HepG2 (cell line): ENCODE measurements around the gene PLEKHA8. TPM values are rescaled to one million over a fixed set of nuclear protein-coding genes. Genes with fewer than 3 reads are reported as not detected.

Experiments used
- ATAC-seq: fragments of 200-7000 bp; cut with Tn5 transposase; 3 replicates; pipeline ENCODE4 v1.9.1; 2020; ENCODE audit warnings: mild to moderate bottlenecking, moderate library complexity
- BruUV-seq: library from RNA; stranded (reverse); fragments of 400-500 nt; replicated peaks from 2 replicates; lab custom pipeline; 2021; lab: Mats Ljungman, UMichigan
- CTCF ChIA-PET: fragments of 300-600 bp; formaldehyde crosslinking; extraction: SDS; loops from one replicate; lab custom pipeline; 2021; ENCODE audit warnings: low total read pairs, inconsistent platforms, low intra/inter-chr PET ratio; lab: Yijun Ruan, JAX
- POLR2A ChIA-PET: fragments of 350-600 bp; sonication (Branson Sonifier 250); formaldehyde crosslinking; loops from one replicate; lab custom pipeline; 2020; ENCODE audit warnings: antibody characterized with exemption, inconsistent platforms; lab: Yijun Ruan, JAX
- DNase-seq: peaks from one replicate; pipeline ENCODE4 v3.0.0-alpha.2; 2015; ENCODE audit warnings: low spot score
- FAIRE-seq: peaks from 3 replicates; lab custom pipeline; 2011; peaks lifted over from hg19 to GRCh38; lab: Jason Lieb, UNC
- H2AFZ ChIP-seq: one replicate; pipeline ENCODE4 v1.6.1; 2011; ENCODE audit warnings: low read length, inconsistent platforms
- H3K27ac ChIP-seq: fragments of 300-600 bp; 3 replicates; pipeline ENCODE4 v1.8.0; 2011; ENCODE audit warnings: mixed run types, mild to moderate bottlenecking, mixed read lengths, low read length, inconsistent platforms; ENCODE audit not compliant: insufficient read depth; ENCODE audit errors: extremely low read length
- H3K27me3 ChIP-seq, 2 experiments: fragments of 200-600 bp in 1 of 2; 2 replicates in 1 of 2; 3 replicates in 1 of 2; pipeline versions ENCODE4 v1.6.0 to v1.8.0; 2011; ENCODE audit warnings: low read length in 2 of 2, mild to moderate bottlenecking in 2 of 2, moderate library complexity in 2 of 2, inconsistent platforms in 1 of 2; ENCODE audit not compliant: insufficient read depth in 2 of 2, control insufficient read depth in 1 of 2
- H3K36me3 ChIP-seq, 2 experiments: fragments of 200-600 bp in 1 of 2; replicated peaks in 1 of 2; 2 replicates in 1 of 2; 3 replicates in 1 of 2; pipeline versions ENCODE4 v1.5.1 to v1.8.0; 2011; ENCODE audit warnings: low read length in 2 of 2, inconsistent platforms in 1 of 2; ENCODE audit not compliant: insufficient read depth in 2 of 2, control insufficient read depth in 1 of 2
- H3K4me1 ChIP-seq: 2 replicates; pipeline ENCODE4 v1.5.1; 2012; ENCODE audit warnings: low read length, inconsistent platforms; ENCODE audit not compliant: insufficient read depth
- H3K4me2 ChIP-seq: 2 replicates; pipeline ENCODE4 v1.6.0; 2011; ENCODE audit warnings: low read depth, low read length, inconsistent platforms
- H3K4me3 ChIP-seq, 3 experiments: fragments of 200-600 bp in 1 of 3; sonication (generic), shearing (Covaris generic) in 1 of 3; replicated peaks in 1 of 3; 2 replicates each; pipeline ENCODE4 v1.5.1; 2011 to 2016; ENCODE audit warnings: low read length in 3 of 3, inconsistent platforms in 2 of 3, low read depth in 2 of 3, mild to moderate bottlenecking in 2 of 3, control low read depth in 1 of 3, mixed read lengths in 1 of 3; ENCODE audit not compliant: insufficient read depth in 1 of 3
- H3K79me2 ChIP-seq: one replicate; pipeline ENCODE4 v1.6.1; 2011; ENCODE audit warnings: low read length, inconsistent platforms; ENCODE audit not compliant: insufficient read depth
- H3K9ac ChIP-seq: 2 replicates; pipeline ENCODE4 v1.6.0; 2011; ENCODE audit warnings: mild to moderate bottlenecking, low read depth, low read length, inconsistent platforms; ENCODE audit not compliant: insufficient read depth
- H3K9me3 ChIP-seq: 2 replicates; pipeline ENCODE4 v1.5.1; 2012; ENCODE audit warnings: mild to moderate bottlenecking, low read length
- H4K20me1 ChIP-seq: 2 replicates; pipeline ENCODE4 v1.6.0; 2011; ENCODE audit warnings: inconsistent platforms, mild to moderate bottlenecking, low read length, moderate library complexity; ENCODE audit not compliant: insufficient read depth
- FOXM1 ChIP-seq: sonication (generic); formaldehyde crosslinking; IDR thresholded peaks from 2 replicates; pipeline ENCODE4 v1.5.0; 2020; ENCODE audit warnings: missing genetic modification reagents
- HNF4G ChIP-seq, 2 experiments: sonication (generic) in 1 of 2; formaldehyde crosslinking in 1 of 2; IDR thresholded peaks; 2 replicates each; pipeline versions ENCODE4 v1.4.0 to v1.6.1; 2011 to 2020; ENCODE audit warnings: borderline replicate concordance in 2 of 2, low read depth in 2 of 2, mild to moderate bottlenecking in 2 of 2, low read length in 1 of 2, missing genetic modification reagents in 1 of 2, moderate library complexity in 1 of 2
- JARID2 ChIP-seq: sonication (generic); formaldehyde crosslinking; IDR thresholded peaks from 2 replicates; pipeline ENCODE4 v1.8.1; 2023; ENCODE audit warnings: missing genetic modification reagents, inconsistent platforms; ENCODE audit not compliant: insufficient replicate concordance
- MED13 ChIP-seq: sonication (generic); formaldehyde crosslinking; IDR thresholded peaks from 2 replicates; pipeline ENCODE4 v1.5.0; 2020; ENCODE audit warnings: missing genetic modification reagents
- MEF2D ChIP-seq: sonication (generic); formaldehyde crosslinking; IDR thresholded peaks from 2 replicates; pipeline ENCODE4 v1.5.1; 2020; ENCODE audit warnings: mild to moderate bottlenecking, missing genetic modification reagents
- PRMT3 ChIP-seq: sonication (generic); formaldehyde crosslinking; IDR thresholded peaks from 2 replicates; pipeline ENCODE4 v1.8.1; 2022; ENCODE audit warnings: low read depth, mild to moderate bottlenecking, moderate library complexity, missing genetic modification reagents, borderline replicate concordance
- TFDP1 ChIP-seq: IDR thresholded peaks from 2 replicates; pipeline ENCODE4 v1.6.1; 2016; ENCODE audit warnings: missing compliant biosample characterization, missing genetic modification reagents, borderline replicate concordance
- ZNF503 ChIP-seq: sonication (generic); formaldehyde crosslinking; IDR thresholded peaks from 2 replicates; pipeline ENCODE4 v1.4.0; 2020; ENCODE audit warnings: missing genetic modification reagents
- ZNF737 ChIP-seq: sonication (generic); formaldehyde crosslinking; IDR thresholded peaks from 2 replicates; pipeline ENCODE4 v1.5.0; 2020; ENCODE audit warnings: missing genetic modification reagents, mild to moderate bottlenecking, borderline replicate concordance
- ZSCAN25 ChIP-seq: sonication (generic); formaldehyde crosslinking; IDR thresholded peaks from 2 replicates; pipeline ENCODE4 v1.8.0; 2022; ENCODE audit warnings: mild to moderate bottlenecking, missing genetic modification reagents
- WGBS: methylation state at CpG from one replicate; pipeline ENCODE4 v1.1.6; 2017; ENCODE audit warnings: low lambda C conversion rate; 5-methylcytosine and 5-hydroxymethylcytosine counted together
- in situ Hi-C: cut with HindIII; loops from 2 replicates; pipeline ENCODE4 v1.10.0; 2017; ENCODE audit warnings: low pct_unique_long_range_greater_than_20kb; ENCODE audit not compliant: extremely low pct_ligation_motif_present
- intact Hi-C: fragments of 100-400 bp; cut with micrococcal nuclease; formaldehyde crosslinking; loops from one replicate; pipeline ENCODE4 v1.10.0; 2022; ENCODE audit not compliant: unreplicated experiment
- polyA plus RNA-seq, 8 experiments: library from polyadenylated mRNA; depleted of rRNA in 3 of 8; stranded (reverse) in 7 of 8; unstranded in 1 of 8; fragments of >200 nt; fragmentation: Illumina TruSeq in 4 of 8; extraction: Trizol in 4 of 8; gene quantifications; 2 replicates each; pipeline versions ENCODE4 v1.2.1 to v1.2.3, GENCODE V29; 2011 to 2016; ENCODE audit warnings: low read depth in 4 of 8, missing spikeins in 1 of 8, mixed read lengths in 1 of 8; ENCODE audit not compliant: insufficient read depth in 1 of 8
- total RNA-seq, 5 experiments: library from RNA; depleted of rRNA; stranded (reverse); fragments of >200 nt; fragmentation: Illumina TruSeq; extraction: Trizol; gene quantifications; 2 replicates each; pipeline ENCODE4 v1.2.3, GENCODE V29; 2016; ENCODE audit warnings: low read depth in 1 of 5
- TF ChIP-seq, protein P1 (sequence below): sonication (generic); formaldehyde crosslinking; IDR thresholded peaks from 2 replicates; pipeline ENCODE4 v1.5.0; 2020; ENCODE audit warnings: missing genetic modification reagents, mild to moderate bottlenecking, borderline replicate concordance
- TF ChIP-seq, protein P2 (sequence below): IDR thresholded peaks from 2 replicates; pipeline ENCODE4 v1.6.1; 2016; ENCODE audit warnings: missing biosample characterization, missing genetic modification reagents, low read depth
- TF ChIP-seq, protein P3 (sequence below): sonication (generic); formaldehyde crosslinking; IDR thresholded peaks from 2 replicates; pipeline ENCODE4 v1.4.0; 2020; ENCODE audit warnings: missing genetic modification reagents, mild to moderate bottlenecking, borderline replicate concordance

Gene PLEKHA8
- total and polyA plus RNA-seq, 2 of the 13 experiments (the other 11 are each of a cell fraction or from before 2014, with no cell fraction given), result 12.5 to 26.4 TPM

GRCh38 chr7:30166155-30166840 is 138.1 kb downstream of the PLEKHA8 start:
- WGBS, result 91% methylated on average over 12 of the region's 12 CpGs
- intact Hi-C loops, result no loop called here
- TF ChIP-seq ZSCAN25 (CRISPR knock-in tag) (no peak), ZNF503 (no peak), JARID2 (no peak), MEF2D (CRISPR knock-in tag) (no peak), TFDP1 (CRISPR knock-in tag) (no peak), HNF4G (IDR thresholded peaks at IDR 0.05; ENCODE audit: borderline replicate concordance, low read depth, low read length) (no peak), HNF4G (CRISPR knock-in tag; IDR thresholded peaks at IDR 0.05; ENCODE audit: borderline replicate concordance, low read depth) (no peak), ZNF737 (no peak), PRMT3 (CRISPR knock-in tag) (no peak), FOXM1 (CRISPR knock-in tag) (no peak), MED13 (CRISPR knock-in tag) (no peak)
- TF ChIP-seq, protein P1, sequence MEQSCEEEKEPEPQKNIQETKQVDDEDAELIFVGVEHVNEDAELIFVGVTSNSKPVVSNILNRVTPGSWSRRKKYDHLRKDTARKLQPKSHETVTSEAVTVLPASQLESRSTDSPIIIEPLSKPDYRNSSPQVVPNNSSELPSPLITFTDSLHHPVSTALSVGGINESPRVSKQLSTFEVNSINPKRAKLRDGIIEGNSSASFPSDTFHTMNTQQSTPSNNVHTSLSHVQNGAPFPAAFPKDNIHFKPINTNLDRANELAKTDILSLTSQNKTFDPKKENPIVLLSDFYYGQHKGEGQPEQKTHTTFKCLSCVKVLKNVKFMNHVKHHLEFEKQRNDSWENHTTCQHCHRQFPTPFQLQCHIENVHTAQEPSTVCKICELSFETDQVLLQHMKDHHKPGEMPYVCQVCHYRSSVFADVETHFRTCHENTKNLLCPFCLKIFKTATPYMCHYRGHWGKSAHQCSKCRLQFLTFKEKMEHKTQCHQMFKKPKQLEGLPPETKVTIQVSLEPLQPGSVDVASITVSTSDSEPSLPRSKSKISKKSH (CRISPR knock-in tag), result no peak
- TF ChIP-seq, protein P2, sequence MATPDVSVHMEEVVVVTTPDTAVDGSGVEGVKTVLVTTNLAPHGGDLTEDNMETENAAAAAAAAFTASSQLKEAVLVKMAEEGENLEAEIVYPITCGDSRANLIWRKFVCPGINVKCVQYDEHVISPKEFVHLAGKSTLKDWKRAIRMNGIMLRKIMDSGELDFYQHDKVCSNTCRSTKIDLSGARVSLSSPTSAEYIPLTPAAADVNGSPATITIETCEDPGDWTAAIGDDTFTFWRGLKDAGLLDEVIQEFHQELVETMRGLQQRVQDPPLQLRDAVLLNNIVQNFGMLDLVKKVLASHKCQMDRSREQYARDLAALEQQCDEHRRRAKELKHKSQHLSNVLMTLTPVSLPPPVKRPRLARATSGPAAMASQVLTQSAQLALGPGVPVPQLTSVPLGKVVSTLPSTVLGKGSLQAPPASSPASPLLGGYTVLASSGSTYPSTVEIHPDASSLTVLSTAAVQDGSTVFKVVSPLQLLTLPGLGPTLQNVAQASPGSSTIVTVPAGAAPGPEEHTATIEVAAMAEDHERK (CRISPR knock-in tag), result no peak
- TF ChIP-seq, protein P3, sequence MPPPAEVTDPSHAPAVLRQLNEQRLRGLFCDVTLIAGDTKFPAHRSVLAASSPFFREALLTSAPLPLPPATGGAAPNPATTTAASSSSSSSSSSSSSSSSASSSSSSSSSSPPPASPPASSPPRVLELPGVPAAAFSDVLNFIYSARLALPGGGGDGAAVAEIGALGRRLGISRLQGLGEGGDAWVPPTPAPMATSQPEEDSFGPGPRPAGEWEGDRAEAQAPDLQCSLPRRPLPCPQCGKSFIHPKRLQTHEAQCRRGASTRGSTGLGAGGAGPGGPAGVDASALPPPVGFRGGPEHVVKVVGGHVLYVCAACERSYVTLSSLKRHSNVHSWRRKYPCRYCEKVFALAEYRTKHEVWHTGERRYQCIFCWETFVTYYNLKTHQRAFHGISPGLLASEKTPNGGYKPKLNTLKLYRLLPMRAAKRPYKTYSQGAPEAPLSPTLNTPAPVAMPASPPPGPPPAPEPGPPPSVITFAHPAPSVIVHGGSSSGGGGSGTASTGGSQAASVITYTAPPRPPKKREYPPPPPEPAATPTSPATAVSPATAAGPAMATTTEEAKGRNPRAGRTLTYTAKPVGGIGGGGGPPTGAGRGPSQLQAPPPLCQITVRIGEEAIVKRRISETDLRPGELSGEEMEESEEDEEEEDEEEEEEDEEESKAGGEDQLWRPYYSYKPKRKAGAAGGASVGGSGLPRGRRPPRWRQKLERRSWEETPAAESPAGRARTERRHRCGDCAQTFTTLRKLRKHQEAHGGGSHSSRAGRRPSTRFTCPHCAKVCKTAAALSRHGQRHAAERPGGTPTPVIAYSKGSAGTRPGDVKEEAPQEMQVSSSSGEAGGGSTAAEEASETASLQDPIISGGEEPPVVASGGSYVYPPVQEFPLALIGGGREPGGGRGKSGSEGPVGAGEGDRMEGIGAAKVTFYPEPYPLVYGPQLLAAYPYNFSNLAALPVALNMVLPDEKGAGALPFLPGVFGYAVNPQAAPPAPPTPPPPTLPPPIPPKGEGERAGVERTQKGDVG (CRISPR knock-in tag), result no peak

More at GRCh38 chr7:30166155-30166840, 138.1 kb downstream of the PLEKHA8 start:
- ATAC-seq (no peak), FAIRE-seq (no peak), DNase-seq (no peak)
- Histone ChIP-seq H4K20me1 (no peaks in the 10 kb centered on the region), H3K36me3 (no peaks in the 10 kb centered on the region), H3K27ac (no peak overlapping the region), H3K4me3 (no peak overlapping the region), H3K4me2 (no peak overlapping the region), H3K9ac (no peak overlapping the region), H3K79me2 (no peaks in the 10 kb centered on the region), H2AFZ (no peak overlapping the region), H3K9me3 (no peaks in the 10 kb centered on the region), H3K4me1 (peaks cover 43% of the 10 kb centered on the region), H3K27me3 (no peaks in the 10 kb centered on the region)
- ChIA-PET CTCF (no interaction called here), POLR2A (no interaction called here)
- in situ Hi-C loops, result loop anchor here (10.0 kb wide), 1 partner anchor 119 kb away; the partner anchor contains the start of gene ZNRF2
- BruUV-seq, result no TSS peak
